HEK293T (cell line): ENCODE results near the gene HOXC9.

Experiments
- FOXK2 ChIP-seq: fragments of 450-650 bp; IDR thresholded peaks from 2 replicates; pipeline ENCODE4 v1.6.1; 2016; ENCODE audit warnings: mild to moderate bottlenecking
- FOXM1 ChIP-seq: fragments of 450-650 bp; IDR thresholded peaks from 2 replicates; pipeline ENCODE4 v1.6.1; 2017; ENCODE audit warnings: mild to moderate bottlenecking, borderline replicate concordance
- HDGF ChIP-seq: fragments of 450-650 bp; IDR thresholded peaks from 2 replicates; pipeline ENCODE4 v1.6.1; 2017; ENCODE audit warnings: antibody characterized with exemption, borderline replicate concordance

- TF ChIP-seq HDGF = no peak
- no peak for TF ChIP-seq FOXM1
- no peak for TF ChIP-seq FOXK2
These were observed 21.2 kb upstream of the HOXC9 start for GRCh38 chr12:53978477-53979356.
